ENCODE data around the gene OLIG3.

GRCh38 chr6:137531376-137532092 is 37.3 kb upstream of the OLIG3 start:
- TF ChIP-seq CTCF (IDR thresholded peaks at IDR 0.05) (no peak), FOXM1 (IDR thresholded peaks at IDR 0.05; ENCODE audit: low read depth) (no peak), ZBTB33 (IDR thresholded peaks at IDR 0.05; ENCODE audit: borderline replicate concordance, low read depth) (no peak), USF2 (IDR thresholded peaks at IDR 0.05; ENCODE audit: borderline replicate concordance, low read depth, low read length) (no peak), SMC3 (IDR thresholded peaks at IDR 0.05; ENCODE audit: low read depth, low read length) (no peak), POLR2AphosphoS5 (IDR thresholded peaks at IDR 0.05; ENCODE audit: low read depth, low read length) (no peak), EP300 (IDR thresholded peaks at IDR 0.05; ENCODE audit: borderline replicate concordance in 1 of 2, low read depth in 1 of 2, low read length in 1 of 2) (no peak)
